HTR-8/SVneo (cell line): ENCODE results near the gene PIKFYVE.
"Not testable (repeated sequence)": the region's sequence is repeated elsewhere in the genome, so short reads cannot be mapped to it uniquely, and the experiment has no call there.

Source experiments
- DNase-seq: peaks from one replicate; pipeline ENCODE4 v3.0.0; 2011; ENCODE audit warnings: low spot score, mixed read lengths; ENCODE audit not compliant: insufficient read length
- FAIRE-seq: peaks from 2 replicates; lab custom pipeline; 2011; peaks lifted over from hg19 to GRCh38; lab: Jason Lieb, UNC

PIKFYVE gene

GRCh38 chr2:208396796-208397195 lies 130.7 kb downstream of the PIKFYVE start:
- not testable (repeated sequence) for DNase-seq, FAIRE-seq

- FAIRE-seq (no peak), DNase-seq (no peak)
Observed at GRCh38 chr2:208399201-208399600, 133.1 kb downstream of the PIKFYVE start.

GRCh38 chr2:208406474-208407451 lies 140.7 kb downstream of the PIKFYVE start, which contains the start of gene PTH2R:
Gene PTH2R (plus strand): TSS chr2:208406792. CDS start chr2:208407044, 252 bp downstream.
- FAIRE-seq = no peak
- no peak for DNase-seq

GRCh38 chr2:208407667-208408066 lies 141.6 kb downstream of the PIKFYVE start:
- FAIRE-seq = no peak
- no peak for DNase-seq
